Measurements from ENCODE around the gene PLXNA1. TPM values are rescaled to one million over a fixed set of nuclear protein-coding genes. Genes with fewer than 3 reads are reported as not detected.

PLXNA1 gene
- total and polyA plus RNA-seq, 9 donors = 9.2 to 47.2 (median 25.7) TPM

DNA sequence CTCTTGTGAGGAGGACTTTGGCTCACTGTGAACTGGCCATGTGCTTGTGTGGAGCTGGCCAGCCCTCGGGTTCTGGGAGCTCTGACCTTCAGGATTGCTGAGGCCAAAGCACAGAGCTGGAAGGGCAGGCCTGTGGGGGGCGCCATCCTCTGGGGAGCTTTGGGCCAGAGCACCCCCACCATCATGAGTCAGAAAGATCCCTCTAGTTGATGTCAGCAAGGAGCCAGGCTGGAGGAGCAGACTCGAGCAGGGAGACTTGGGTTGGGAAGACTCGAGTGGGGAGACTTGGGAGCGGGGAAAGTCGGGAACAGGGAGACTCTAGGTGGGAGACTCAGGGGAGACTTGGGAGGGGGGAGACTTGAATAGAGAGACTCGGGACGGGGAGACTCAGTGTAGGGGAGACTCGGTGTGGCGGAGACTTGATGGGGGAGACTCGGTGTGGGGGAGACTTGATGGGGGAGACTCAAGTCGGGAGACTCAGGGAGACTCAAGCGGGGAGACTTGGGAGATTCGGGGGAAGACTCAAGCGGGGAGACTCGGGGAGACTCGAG is 37.7 kb upstream of the PLXNA1 start:
- Histone ChIP-seq H3K27ac (no peak overlapping the region), H3K4me1 (ENCODE audit: insufficient read depth) (no peaks in the 10 kb centered on the region), H3K9me3 (no peaks in the 10 kb centered on the region), H3K36me3 (no peaks in the 10 kb centered on the region), H3K4me3 (no peak overlapping the region), H3K27me3 (no peaks in the 10 kb centered on the region)
- no peak for DNase-seq
- 84 to 87% (median 86%) methylated on average over 17 of the region's 17 CpGs for WGBS, 3 donors
- intact Hi-C loops (cut with DNase I) = no loop called here
- TF ChIP-seq, protein P1, sequence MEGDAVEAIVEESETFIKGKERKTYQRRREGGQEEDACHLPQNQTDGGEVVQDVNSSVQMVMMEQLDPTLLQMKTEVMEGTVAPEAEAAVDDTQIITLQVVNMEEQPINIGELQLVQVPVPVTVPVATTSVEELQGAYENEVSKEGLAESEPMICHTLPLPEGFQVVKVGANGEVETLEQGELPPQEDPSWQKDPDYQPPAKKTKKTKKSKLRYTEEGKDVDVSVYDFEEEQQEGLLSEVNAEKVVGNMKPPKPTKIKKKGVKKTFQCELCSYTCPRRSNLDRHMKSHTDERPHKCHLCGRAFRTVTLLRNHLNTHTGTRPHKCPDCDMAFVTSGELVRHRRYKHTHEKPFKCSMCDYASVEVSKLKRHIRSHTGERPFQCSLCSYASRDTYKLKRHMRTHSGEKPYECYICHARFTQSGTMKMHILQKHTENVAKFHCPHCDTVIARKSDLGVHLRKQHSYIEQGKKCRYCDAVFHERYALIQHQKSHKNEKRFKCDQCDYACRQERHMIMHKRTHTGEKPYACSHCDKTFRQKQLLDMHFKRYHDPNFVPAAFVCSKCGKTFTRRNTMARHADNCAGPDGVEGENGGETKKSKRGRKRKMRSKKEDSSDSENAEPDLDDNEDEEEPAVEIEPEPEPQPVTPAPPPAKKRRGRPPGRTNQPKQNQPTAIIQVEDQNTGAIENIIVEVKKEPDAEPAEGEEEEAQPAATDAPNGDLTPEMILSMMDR (IDR thresholded peaks at IDR 0.05) = no peak
- TF ChIP-seq EP300 (IDR thresholded peaks at IDR 0.05) (no peak), POLR2A (IDR thresholded peaks at IDR 0.05) (no peak)

DNA sequence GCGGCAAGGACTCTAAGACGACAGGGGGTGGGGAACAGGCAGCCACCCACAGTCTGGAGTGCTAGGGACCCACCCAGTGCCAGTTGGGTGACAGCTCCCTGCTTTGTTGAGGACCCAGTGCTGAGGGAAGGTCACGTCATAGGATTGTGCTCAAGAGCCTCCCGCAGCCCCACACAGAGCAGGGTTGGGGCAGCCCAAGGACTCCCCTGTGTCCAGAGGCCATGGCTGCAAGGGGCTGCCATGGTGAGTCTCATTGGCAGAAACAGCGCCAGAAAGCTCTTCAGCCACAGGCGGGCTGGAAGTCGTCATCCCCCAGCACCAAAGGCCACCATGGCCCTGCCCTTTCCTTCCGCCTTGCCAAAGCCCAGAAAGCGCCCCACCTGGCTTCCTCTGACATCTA is 37.0 kb upstream of the PLXNA1 start:
- WGBS, 3 donors = 94 to 96% (median 95%) methylated on average over 9 of the region's 9 CpGs
- H3K4me1 ChIP-seq (ENCODE audit: insufficient read depth) = no peaks in the 10 kb centered on the region
- DNase-seq = no peak
- no peaks in the 10 kb centered on the region for H3K9me3 ChIP-seq
- no peak overlapping the region for H3K4me3 ChIP-seq
- H3K27me3 ChIP-seq = no peaks in the 10 kb centered on the region
- no peaks in the 10 kb centered on the region for H3K36me3 ChIP-seq
- TF ChIP-seq EP300 (IDR thresholded peaks at IDR 0.05) (no peak), POLR2A (IDR thresholded peaks at IDR 0.05) (no peak)
- TF ChIP-seq, protein P1 (IDR thresholded peaks at IDR 0.05) = no peak
- intact Hi-C loops (cut with DNase I) = no loop called here
- H3K27ac ChIP-seq = no peak overlapping the region

DNA sequence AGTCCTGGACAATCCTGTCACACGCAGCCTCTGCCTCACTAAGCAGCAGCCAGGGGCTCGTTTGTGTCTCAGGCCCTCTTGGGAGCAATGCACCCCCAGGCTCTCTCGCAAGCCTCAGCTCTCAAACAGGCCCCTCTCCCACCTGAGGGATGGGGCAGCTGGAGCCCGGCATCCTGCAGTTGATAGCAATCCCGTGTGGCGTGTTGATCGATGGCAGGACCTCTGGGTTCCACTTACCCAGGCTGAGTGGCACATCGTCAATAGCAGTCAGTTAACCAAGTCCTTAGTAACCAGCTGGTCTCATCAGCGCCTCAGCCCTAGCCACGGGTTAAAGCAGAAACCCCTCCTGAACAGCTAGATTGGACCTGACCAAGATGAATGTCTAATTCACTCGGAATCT is 36.5 kb upstream of the PLXNA1 start:
- no peaks in the 10 kb centered on the region for H3K4me1 ChIP-seq (ENCODE audit: insufficient read depth)
- intact Hi-C loops (cut with DNase I) = no loop called here
- no peak for TF ChIP-seq POLR2A (IDR thresholded peaks at IDR 0.05)
- TF ChIP-seq, protein P1 (IDR thresholded peaks at IDR 0.05) = no peak
- TF ChIP-seq EP300 (IDR thresholded peaks at IDR 0.05) = no peak
- no peaks in the 10 kb centered on the region for H3K36me3 ChIP-seq
- H3K4me3 ChIP-seq = no peak overlapping the region
- H3K27ac ChIP-seq = no peak overlapping the region
- H3K27me3 ChIP-seq = no peaks in the 10 kb centered on the region
- 93 to 95% (median 94%) methylated on average over 11 of the region's 11 CpGs for WGBS, 3 donors
- H3K9me3 ChIP-seq = no peaks in the 10 kb centered on the region
- DNase-seq = no peak

DNA sequence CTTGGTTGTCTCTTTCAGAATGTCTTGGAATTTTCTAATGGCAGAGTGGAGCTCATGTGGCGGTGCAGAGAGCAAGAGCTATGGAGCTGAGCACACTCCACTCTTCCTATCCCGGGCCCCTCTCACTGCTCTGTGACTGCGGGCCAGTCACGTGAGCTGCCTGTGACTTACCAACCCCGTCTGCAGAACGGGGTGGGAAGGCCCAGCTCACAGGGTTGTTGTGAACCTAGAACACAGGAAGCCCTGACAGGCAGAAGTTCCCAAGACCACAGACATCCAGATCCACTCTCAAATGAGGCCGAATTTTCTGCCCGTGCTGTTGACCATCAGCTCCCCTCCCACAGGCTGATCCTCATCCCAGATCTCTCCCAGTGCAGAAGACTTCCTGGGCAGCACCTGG is 35.5 kb upstream of the PLXNA1 start:
- intact Hi-C loops (cut with DNase I) = no loop called here
- TF ChIP-seq, protein P1 (IDR thresholded peaks at IDR 0.05) = no peak
- TF ChIP-seq POLR2A (IDR thresholded peaks at IDR 0.05) (no peak), EP300 (IDR thresholded peaks at IDR 0.05) (no peak)
- Histone ChIP-seq H3K27me3 (no peaks in the 10 kb centered on the region), H3K27ac (no peak overlapping the region), H3K4me3 (no peak overlapping the region), H3K36me3 (no peaks in the 10 kb centered on the region), H3K9me3 (no peaks in the 10 kb centered on the region), H3K4me1 (ENCODE audit: insufficient read depth) (no peaks in the 10 kb centered on the region)
- no peak for DNase-seq
- 70 to 80% (median 76%) methylated on average over 8 of the region's 8 CpGs for WGBS, 3 donors

All from ovary (tissue), 9 donors.